Measurements from ENCODE around the gene REPS2.

REPS2 gene

GRCh38 chrX:17025621-17026302 lies 79.3 kb downstream of the REPS2 start:
- Histone ChIP-seq H3K23ac (ENCODE audit: low read length in 2 of 2) (no peak overlapping the region), H2AK5ac (ENCODE audit: low read length, severe bottlenecking) (no peak overlapping the region), H3K4me2 (ENCODE audit: low read length, poor library complexity, severe bottlenecking) (no peak overlapping the region), H3K4me3 (ENCODE audit: insufficient read depth in 1 of 2, low read depth in 1 of 2, low read length in 2 of 2) (no peak overlapping the region), H3K18ac (ENCODE audit: low read depth in 1 of 2, low read length in 2 of 2) (no peak overlapping the region), H2BK120ac (ENCODE audit: low read depth, low read length) (no peak overlapping the region), H4K91ac (ENCODE audit: low read length) (no peak overlapping the region), H3K79me1 (replicated peaks; ENCODE audit: low read length, poor library complexity, severe bottlenecking) (no peaks in the 10 kb centered on the region), H3K4me1 (ENCODE audit: control insufficient read depth, insufficient read depth, low read depth, low read length) (peaks cover 4% of the 10 kb centered on the region), H2BK5ac (ENCODE audit: low read depth, low read length, poor library complexity, severe bottlenecking) (no peak overlapping the region), H3K9me3 (ENCODE audit: control insufficient read depth, low read length) (no peaks in the 10 kb centered on the region), H3K27ac (ENCODE audit: low read length, poor library complexity, severe bottlenecking) (no peak overlapping the region), H2BK15ac (ENCODE audit: low read depth, poor library complexity, severe bottlenecking) (no peak overlapping the region), H3K4ac (ENCODE audit: low read depth in 1 of 2, low read length in 2 of 2) (no peak overlapping the region), H3K36me3 (ENCODE audit: control insufficient read depth in 1 of 2, insufficient read depth in 2 of 2, low read depth in 1 of 2, low read length in 2 of 2) (no peaks in the 10 kb centered on the region), H3K9ac (ENCODE audit: low read length) (no peak overlapping the region), H3K14ac (ENCODE audit: low read length in 2 of 2) (no peak overlapping the region), H4K8ac (ENCODE audit: low read length) (no peak overlapping the region), H3K27me3 (ENCODE audit: control insufficient read depth in 1 of 2, insufficient read depth in 1 of 2, low read length in 2 of 2) (peaks cover 0 to 33% of the 10 kb centered on the region in 2 experiments), H2AFZ (ENCODE audit: low read depth, low read length) (no peak overlapping the region), H2BK12ac (ENCODE audit: low read length in 2 of 2) (no peak overlapping the region)
- WGBS: 85% methylated on average over 6 of the region's 7 CpGs
- DNase-seq: no peak

- no peak overlapping the region for H3K4ac ChIP-seq (ENCODE audit: low read depth in 1 of 2, low read length in 2 of 2)
- peaks cover 4% of the 10 kb centered on the region for H3K4me1 ChIP-seq (ENCODE audit: control insufficient read depth, insufficient read depth, low read depth, low read length)
- H4K91ac ChIP-seq (ENCODE audit: low read length): no peak overlapping the region
- H4K8ac ChIP-seq (ENCODE audit: low read length): no peak overlapping the region
- DNase-seq: no peak
- no peak overlapping the region for H2BK120ac ChIP-seq (ENCODE audit: low read depth, low read length)
- no peaks in the 10 kb centered on the region for H3K9me3 ChIP-seq (ENCODE audit: control insufficient read depth, low read length)
- no peak overlapping the region for H3K4me3 ChIP-seq (ENCODE audit: insufficient read depth in 1 of 2, low read depth in 1 of 2, low read length in 2 of 2)
- no CpG with 5 or more reads among the region's 2 CpGs for WGBS
- H2AFZ ChIP-seq (ENCODE audit: low read depth, low read length): no peak overlapping the region
- peaks cover 0 to 38% of the 10 kb centered on the region in 2 experiments for H3K27me3 ChIP-seq (ENCODE audit: control insufficient read depth in 1 of 2, insufficient read depth in 1 of 2, low read length in 2 of 2)
- no peak overlapping the region for H2BK12ac ChIP-seq (ENCODE audit: low read length in 2 of 2)
- no peak overlapping the region for H3K14ac ChIP-seq (ENCODE audit: low read length in 2 of 2)
- H2BK5ac ChIP-seq (ENCODE audit: low read depth, low read length, poor library complexity, severe bottlenecking): no peak overlapping the region
- H3K9ac ChIP-seq (ENCODE audit: low read length): no peak overlapping the region
- H2BK15ac ChIP-seq (ENCODE audit: low read depth, poor library complexity, severe bottlenecking): no peak overlapping the region
- H3K23ac ChIP-seq (ENCODE audit: low read length in 2 of 2): no peak overlapping the region
- no peak overlapping the region for H3K4me2 ChIP-seq (ENCODE audit: low read length, poor library complexity, severe bottlenecking)
- H3K79me1 ChIP-seq (replicated peaks; ENCODE audit: low read length, poor library complexity, severe bottlenecking): no peaks in the 10 kb centered on the region
- H3K36me3 ChIP-seq (ENCODE audit: control insufficient read depth in 1 of 2, insufficient read depth in 2 of 2, low read depth in 1 of 2, low read length in 2 of 2): no peaks in the 10 kb centered on the region
- H3K18ac ChIP-seq (ENCODE audit: low read depth in 1 of 2, low read length in 2 of 2): no peak overlapping the region
- no peak overlapping the region for H2AK5ac ChIP-seq (ENCODE audit: low read length, severe bottlenecking)
- no peak overlapping the region for H3K27ac ChIP-seq (ENCODE audit: low read length, poor library complexity, severe bottlenecking)
Measured at GRCh38 chrX:17027931-17028330, 81.5 kb downstream of the REPS2 start.

GRCh38 chrX:17028356-17028755 lies 81.9 kb downstream of the REPS2 start:
- Histone ChIP-seq H3K4me2 (ENCODE audit: low read length, poor library complexity, severe bottlenecking) (no peak overlapping the region), H2BK15ac (ENCODE audit: low read depth, poor library complexity, severe bottlenecking) (no peak overlapping the region), H2BK120ac (ENCODE audit: low read depth, low read length) (no peak overlapping the region), H2BK5ac (ENCODE audit: low read depth, low read length, poor library complexity, severe bottlenecking) (no peak overlapping the region), H3K9me3 (ENCODE audit: control insufficient read depth, low read length) (no peaks in the 10 kb centered on the region), H2AK5ac (ENCODE audit: low read length, severe bottlenecking) (no peak overlapping the region), H3K9ac (ENCODE audit: low read length) (no peak overlapping the region), H3K18ac (ENCODE audit: low read depth in 1 of 2, low read length in 2 of 2) (no peak overlapping the region), H4K8ac (ENCODE audit: low read length) (no peak overlapping the region), H2BK12ac (ENCODE audit: low read length in 2 of 2) (no peak overlapping the region), H2AFZ (ENCODE audit: low read depth, low read length) (no peak overlapping the region), H3K23ac (ENCODE audit: low read length in 2 of 2) (no peak overlapping the region), H3K14ac (ENCODE audit: low read length in 2 of 2) (no peak overlapping the region), H3K27me3 (ENCODE audit: control insufficient read depth in 1 of 2, insufficient read depth in 1 of 2, low read length in 2 of 2) (peaks cover 0 to 41% of the 10 kb centered on the region in 2 experiments), H3K4me1 (ENCODE audit: control insufficient read depth, insufficient read depth, low read depth, low read length) (peaks cover 4% of the 10 kb centered on the region), H3K4ac (ENCODE audit: low read depth in 1 of 2, low read length in 2 of 2) (no peak overlapping the region), H4K91ac (ENCODE audit: low read length) (no peak overlapping the region), H3K36me3 (ENCODE audit: control insufficient read depth in 1 of 2, insufficient read depth in 2 of 2, low read depth in 1 of 2, low read length in 2 of 2) (no peaks in the 10 kb centered on the region), H3K4me3 (ENCODE audit: insufficient read depth in 1 of 2, low read depth in 1 of 2, low read length in 2 of 2) (no peak overlapping the region), H3K27ac (ENCODE audit: low read length, poor library complexity, severe bottlenecking) (no peak overlapping the region), H3K79me1 (replicated peaks; ENCODE audit: low read length, poor library complexity, severe bottlenecking) (no peaks in the 10 kb centered on the region)
- DNase-seq: no peak

- Histone ChIP-seq H3K9me3 (ENCODE audit: control insufficient read depth, low read length) (no peaks in the 10 kb centered on the region), H2AFZ (ENCODE audit: low read depth, low read length) (no peak overlapping the region), H3K27me3 (ENCODE audit: control insufficient read depth in 1 of 2, insufficient read depth in 1 of 2, low read length in 2 of 2) (peaks cover 0 to 42% of the 10 kb centered on the region in 2 experiments), H3K23ac (ENCODE audit: low read length in 2 of 2) (no peak overlapping the region), H4K91ac (ENCODE audit: low read length) (no peak overlapping the region), H3K36me3 (ENCODE audit: control insufficient read depth in 1 of 2, insufficient read depth in 2 of 2, low read depth in 1 of 2, low read length in 2 of 2) (no peaks in the 10 kb centered on the region), H3K4me3 (ENCODE audit: insufficient read depth in 1 of 2, low read depth in 1 of 2, low read length in 2 of 2) (no peak overlapping the region), H2AK5ac (ENCODE audit: low read length, severe bottlenecking) (no peak overlapping the region), H3K27ac (ENCODE audit: low read length, poor library complexity, severe bottlenecking) (no peak overlapping the region), H2BK5ac (ENCODE audit: low read depth, low read length, poor library complexity, severe bottlenecking) (no peak overlapping the region), H2BK12ac (ENCODE audit: low read length in 2 of 2) (no peak overlapping the region), H3K4me1 (ENCODE audit: control insufficient read depth, insufficient read depth, low read depth, low read length) (peaks cover 2% of the 10 kb centered on the region), H2BK15ac (ENCODE audit: low read depth, poor library complexity, severe bottlenecking) (no peak overlapping the region), H3K9ac (ENCODE audit: low read length) (no peak overlapping the region), H2BK120ac (ENCODE audit: low read depth, low read length) (no peak overlapping the region), H3K4ac (ENCODE audit: low read depth in 1 of 2, low read length in 2 of 2) (no peak overlapping the region), H3K18ac (ENCODE audit: low read depth in 1 of 2, low read length in 2 of 2) (no peak overlapping the region), H4K8ac (ENCODE audit: low read length) (no peak overlapping the region), H3K14ac (ENCODE audit: low read length in 2 of 2) (no peak overlapping the region), H3K79me1 (replicated peaks; ENCODE audit: low read length, poor library complexity, severe bottlenecking) (no peaks in the 10 kb centered on the region), H3K4me2 (ENCODE audit: low read length, poor library complexity, severe bottlenecking) (no peak overlapping the region)
- 70% methylated on average over 2 of the region's 4 CpGs for WGBS
- no peak for DNase-seq
Measured at GRCh38 chrX:17030092-17030491, 83.6 kb downstream of the REPS2 start.

Measured in mesenchymal stem cell (in vitro differentiated cells and primary cell).